Neutrophil (primary cell): Measurements from ENCODE around the gene POLR2B.

Source experiments
- H3K27ac ChIP-seq: fragments of 200-600 bp; sonication (generic); 2 replicates; pipeline ENCODE4 v1.5.1; 2016; ENCODE audit warnings: mild to moderate bottlenecking, moderate library complexity
- H3K27me3 ChIP-seq: fragments of 200-600 bp; sonication (generic); 2 replicates; pipeline ENCODE4 v1.6.0; 2016; ENCODE audit warnings: mild to moderate bottlenecking
- H3K36me3 ChIP-seq: fragments of 200-600 bp; sonication (generic); 2 replicates; pipeline ENCODE4 v1.5.1; 2017
- H3K4me1 ChIP-seq, 2 experiments: fragments of 200-600 bp in 1 of 2; sonication (generic) in 1 of 2; 1 replicate in 1 of 2; 2 replicates in 1 of 2; pipeline versions ENCODE4 v1.5.1 to v1.6.1; 2013 to 2016; ENCODE audit warnings: low read depth in 1 of 2, low read length in 1 of 2, mild to moderate bottlenecking in 1 of 2, moderate library complexity in 1 of 2; ENCODE audit not compliant: control insufficient read depth in 1 of 2, insufficient read depth in 1 of 2
- H3K4me3 ChIP-seq, 2 experiments: fragments of 200-600 bp in 1 of 2; sonication (generic) in 1 of 2; 1 replicate in 1 of 2; 2 replicates in 1 of 2; pipeline ENCODE4 v1.5.1; 2013 to 2016; ENCODE audit warnings: low read depth in 1 of 2, low read length in 1 of 2, mild to moderate bottlenecking in 1 of 2, moderate library complexity in 1 of 2
- H3K9me3 ChIP-seq: fragments of 200-600 bp; sonication (generic); 2 replicates; pipeline ENCODE4 v1.5.1; 2016
- CTCF ChIP-seq: fragments of 200-600 bp; sonication (generic); IDR thresholded peaks from 2 replicates; pipeline ENCODE4 v1.5.1; 2016; ENCODE audit warnings: antibody characterized with exemption

POLR2B gene

GRCh38 chr4:56986192-56986591, 7.5 kb downstream of the POLR2B start:
- H3K4me1 ChIP-seq: peaks cover 0 to 2% of the 10 kb centered on the region in 2 experiments
- no peak for TF ChIP-seq CTCF
- H3K27me3 ChIP-seq: no peaks in the 10 kb centered on the region
- H3K27ac ChIP-seq: no peak overlapping the region
- H3K36me3 ChIP-seq: peaks cover 51% of the 10 kb centered on the region
- H3K9me3 ChIP-seq: no peaks in the 10 kb centered on the region
- H3K4me3 ChIP-seq: no peak overlapping the region

GRCh38 chr4:56986952-56987351, 8.3 kb downstream of the POLR2B start:
- no peak overlapping the region for H3K4me3 ChIP-seq
- H3K4me1 ChIP-seq: peaks cover 0 to 2% of the 10 kb centered on the region in 2 experiments
- no peaks in the 10 kb centered on the region for H3K9me3 ChIP-seq
- no peak for TF ChIP-seq CTCF
- H3K36me3 ChIP-seq: peaks cover 59% of the 10 kb centered on the region
- H3K27me3 ChIP-seq: no peaks in the 10 kb centered on the region
- no peak overlapping the region for H3K27ac ChIP-seq

GRCh38 chr4:56990109-56990905, 11.6 kb downstream of the POLR2B start:
- peak overlapping the region; percentile 4 for H3K27ac ChIP-seq
- H3K27me3 ChIP-seq: no peaks in the 10 kb centered on the region
- peaks cover 87% of the 10 kb centered on the region for H3K36me3 ChIP-seq
- TF ChIP-seq CTCF: no peak
- no peaks in the 10 kb centered on the region for H3K9me3 ChIP-seq
- peaks cover 0 to 2% of the 10 kb centered on the region in 2 experiments for H3K4me1 ChIP-seq
- no peak overlapping the region for H3K4me3 ChIP-seq

GRCh38 chr4:56995525-56995924, 16.8 kb downstream of the POLR2B start:
- no peak overlapping the region for H3K27ac ChIP-seq
- TF ChIP-seq CTCF: no peak
- H3K27me3 ChIP-seq: no peaks in the 10 kb centered on the region
- no peaks in the 10 kb centered on the region for H3K4me1 ChIP-seq
- no peaks in the 10 kb centered on the region for H3K9me3 ChIP-seq
- H3K4me3 ChIP-seq: no peak overlapping the region
- H3K36me3 ChIP-seq: peaks cover 86% of the 10 kb centered on the region

- Histone ChIP-seq H3K36me3 (peaks cover 80% of the 10 kb centered on the region), H3K4me3 (no peak overlapping the region), H3K9me3 (no peaks in the 10 kb centered on the region), H3K4me1 (no peaks in the 10 kb centered on the region), H3K27me3 (no peaks in the 10 kb centered on the region), H3K27ac (no peak overlapping the region)
- no peak for TF ChIP-seq CTCF
Measured at GRCh38 chr4:56999751-57000150, 21.1 kb downstream of the POLR2B start.
